Sigmoid colon (tissue), 4 donors: ENCODE results near the gene SLC1A2.

Source experiments
- EP300 ChIP-seq, 4 donors: sonication (generic); formaldehyde crosslinking; IDR thresholded peaks; one replicate each; pipeline ENCODE4 v1.6.1; 2017; ENCODE audit warnings: antibody characterized with exemption in 4 of 4
- POLR2A ChIP-seq, 2 donors: fragments of 450-650 bp; IDR thresholded peaks; one replicate each; pipeline ENCODE4 v1.6.1; 2016; ENCODE audit warnings: antibody characterized with exemption in 2 of 2, mild to moderate bottlenecking in 2 of 2, moderate library complexity in 2 of 2
- POLR2AphosphoS5 ChIP-seq, 4 donors: sonication (generic); formaldehyde crosslinking; IDR thresholded peaks; one replicate each; pipeline ENCODE4 v1.6.1; 2017; ENCODE audit warnings: antibody characterized with exemption in 4 of 4
- TF ChIP-seq, protein P1 (sequence below), 4 experiments: fragments of 450-650 bp in 3 of 4; fragments of 200-600 bp in 1 of 4; IDR thresholded peaks; one replicate each; pipeline ENCODE4 v1.5.1; 2016 to 2019; ENCODE audit warnings: antibody characterized with exemption in 4 of 4, mild to moderate bottlenecking in 3 of 4, moderate library complexity in 2 of 4

GRCh38 chr11:35355102-35355749 lies 64.1 kb downstream of the SLC1A2 start:
- TF ChIP-seq, protein P1, sequence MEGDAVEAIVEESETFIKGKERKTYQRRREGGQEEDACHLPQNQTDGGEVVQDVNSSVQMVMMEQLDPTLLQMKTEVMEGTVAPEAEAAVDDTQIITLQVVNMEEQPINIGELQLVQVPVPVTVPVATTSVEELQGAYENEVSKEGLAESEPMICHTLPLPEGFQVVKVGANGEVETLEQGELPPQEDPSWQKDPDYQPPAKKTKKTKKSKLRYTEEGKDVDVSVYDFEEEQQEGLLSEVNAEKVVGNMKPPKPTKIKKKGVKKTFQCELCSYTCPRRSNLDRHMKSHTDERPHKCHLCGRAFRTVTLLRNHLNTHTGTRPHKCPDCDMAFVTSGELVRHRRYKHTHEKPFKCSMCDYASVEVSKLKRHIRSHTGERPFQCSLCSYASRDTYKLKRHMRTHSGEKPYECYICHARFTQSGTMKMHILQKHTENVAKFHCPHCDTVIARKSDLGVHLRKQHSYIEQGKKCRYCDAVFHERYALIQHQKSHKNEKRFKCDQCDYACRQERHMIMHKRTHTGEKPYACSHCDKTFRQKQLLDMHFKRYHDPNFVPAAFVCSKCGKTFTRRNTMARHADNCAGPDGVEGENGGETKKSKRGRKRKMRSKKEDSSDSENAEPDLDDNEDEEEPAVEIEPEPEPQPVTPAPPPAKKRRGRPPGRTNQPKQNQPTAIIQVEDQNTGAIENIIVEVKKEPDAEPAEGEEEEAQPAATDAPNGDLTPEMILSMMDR (IDR thresholded peaks at IDR 0.05) = no peak
- no peak for TF ChIP-seq POLR2A (IDR thresholded peaks at IDR 0.05)
- TF ChIP-seq POLR2AphosphoS5 (IDR thresholded peaks at IDR 0.05) = no peak
- no peak for TF ChIP-seq EP300 (IDR thresholded peaks at IDR 0.05)
